UCSD-AML1 (cell line): ENCODE results near the gene TMCO1.
A peak's percentile ranks its signal among the peaks of the same experiment; 100 is the strongest.
"Not testable (repeated sequence)": the region's sequence is repeated elsewhere in the genome, so short reads cannot be mapped to it uniquely, and the experiment has no call there.

ENCODE experiments used
- DNase-seq: peaks from one replicate; lab custom pipeline; 2025; ENCODE audit not compliant: unreplicated experiment; lab: John Stamatoyannopoulos, UW

TMCO1 gene

GRCh38 chr1:165768513-165769394 is at the start of gene TMCO1:
TMCO1 (minus strand) TSS chr1:165768868; CDS start chr1:165768751, 117 bp downstream.
- DNase-seq = peak; percentile 92

- no peak for DNase-seq
These were observed 48.3 kb upstream of the TMCO1 start for GRCh38 chr1:165816826-165817497.

GRCh38 chr1:165816157-165816556 is 47.5 kb upstream of the TMCO1 start:
- no peak for DNase-seq

GRCh38 chr1:165815725-165816124 is 47.1 kb upstream of the TMCO1 start:
- DNase-seq = no peak

- no peak for DNase-seq
These were observed 38.9 kb upstream of the TMCO1 start for GRCh38 chr1:165807613-165808012.

GRCh38 chr1:165804513-165804912 is 35.8 kb upstream of the TMCO1 start:
- DNase-seq = not testable (repeated sequence)

- DNase-seq = no peak
These were observed 30.7 kb upstream of the TMCO1 start for GRCh38 chr1:165799387-165799786.

GRCh38 chr1:165795894-165796293 is 27.2 kb upstream of the TMCO1 start:
- DNase-seq = no peak

GRCh38 chr1:165793951-165794350 is 25.3 kb upstream of the TMCO1 start:
- DNase-seq = no peak

GRCh38 chr1:165787741-165788140 is 19.1 kb upstream of the TMCO1 start:
- no peak for DNase-seq

- not testable (repeated sequence) for DNase-seq
These were observed 14.9 kb upstream of the TMCO1 start for GRCh38 chr1:165783519-165783918.

GRCh38 chr1:165778197-165778596 is 9.5 kb upstream of the TMCO1 start:
- not testable (repeated sequence) for DNase-seq

- no peak for DNase-seq
These were observed 4.8 kb upstream of the TMCO1 start for GRCh38 chr1:165773324-165773965.

- DNase-seq = no peak
These were observed 4.1 kb upstream of the TMCO1 start for GRCh38 chr1:165772739-165773138.

- DNase-seq = no peak
These were observed 4.4 kb downstream of the TMCO1 start for GRCh38 chr1:165764277-165764676.

- DNase-seq = no peak
These were observed 5.2 kb downstream of the TMCO1 start for GRCh38 chr1:165763442-165763841.

GRCh38 chr1:165762725-165763124 is 5.9 kb downstream of the TMCO1 start:
- no peak for DNase-seq

- no peak for DNase-seq
These were observed 9.6 kb downstream of the TMCO1 start for GRCh38 chr1:165759095-165759494.

GRCh38 chr1:165755393-165756010 is 13.2 kb downstream of the TMCO1 start:
- DNase-seq = no peak

- no peak for DNase-seq
These were observed 14.7 kb downstream of the TMCO1 start for GRCh38 chr1:165753934-165754333.

- no peak for DNase-seq
These were observed 20.1 kb downstream of the TMCO1 start for GRCh38 chr1:165748550-165748949.
